Measurements from ENCODE around the gene PPM1H. TPM values are rescaled to one million over a fixed set of nuclear protein-coding genes. Genes with fewer than 3 reads are reported as not detected.
"Not testable (repeated sequence)": the region's sequence is repeated elsewhere in the genome, so short reads cannot be mapped to it uniquely, and the experiment has no call there.

Gene PPM1H
- total RNA-seq, 1 donor from 2014 or later: 0.85 TPM

DNA sequence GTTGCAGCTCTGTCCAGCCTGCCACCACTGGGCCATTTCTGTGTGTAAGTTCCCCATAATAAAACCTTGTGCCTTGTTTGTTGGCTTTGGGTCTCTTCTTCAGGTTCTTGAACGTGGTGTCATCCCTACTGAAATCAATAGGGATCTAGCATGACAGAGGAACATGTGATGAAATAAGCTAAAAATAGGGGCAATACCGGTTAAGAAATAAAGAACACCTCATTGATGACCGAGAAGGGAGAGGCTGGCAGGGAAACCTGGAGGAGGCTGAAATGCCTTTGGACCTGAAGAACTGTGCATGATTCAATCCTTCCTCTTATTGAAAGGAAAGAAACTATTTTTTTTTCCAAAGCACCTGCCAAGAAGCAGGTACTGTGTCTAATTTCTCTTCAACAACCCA lies 172.3 kb downstream of the PPM1H start:
- Histone ChIP-seq H3K36me3 (no peaks in the 10 kb centered on the region), H3K4me1 (no peaks in the 10 kb centered on the region), H3K27ac (no peak overlapping the region), H3K4me3 (no peak overlapping the region), H3K27me3 (no peaks in the 10 kb centered on the region), H3K9me3 (no peaks in the 10 kb centered on the region)
- intact Hi-C loops (cut with DNase I): no loop called here
- DNase-seq (ENCODE audit: low spot score in 2 of 2): no peak
- TF ChIP-seq, protein P1, sequence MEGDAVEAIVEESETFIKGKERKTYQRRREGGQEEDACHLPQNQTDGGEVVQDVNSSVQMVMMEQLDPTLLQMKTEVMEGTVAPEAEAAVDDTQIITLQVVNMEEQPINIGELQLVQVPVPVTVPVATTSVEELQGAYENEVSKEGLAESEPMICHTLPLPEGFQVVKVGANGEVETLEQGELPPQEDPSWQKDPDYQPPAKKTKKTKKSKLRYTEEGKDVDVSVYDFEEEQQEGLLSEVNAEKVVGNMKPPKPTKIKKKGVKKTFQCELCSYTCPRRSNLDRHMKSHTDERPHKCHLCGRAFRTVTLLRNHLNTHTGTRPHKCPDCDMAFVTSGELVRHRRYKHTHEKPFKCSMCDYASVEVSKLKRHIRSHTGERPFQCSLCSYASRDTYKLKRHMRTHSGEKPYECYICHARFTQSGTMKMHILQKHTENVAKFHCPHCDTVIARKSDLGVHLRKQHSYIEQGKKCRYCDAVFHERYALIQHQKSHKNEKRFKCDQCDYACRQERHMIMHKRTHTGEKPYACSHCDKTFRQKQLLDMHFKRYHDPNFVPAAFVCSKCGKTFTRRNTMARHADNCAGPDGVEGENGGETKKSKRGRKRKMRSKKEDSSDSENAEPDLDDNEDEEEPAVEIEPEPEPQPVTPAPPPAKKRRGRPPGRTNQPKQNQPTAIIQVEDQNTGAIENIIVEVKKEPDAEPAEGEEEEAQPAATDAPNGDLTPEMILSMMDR (IDR thresholded peaks at IDR 0.05): no peak

GRCh38 chr12:62761658-62762057 lies 173.3 kb downstream of the PPM1H start:
- TF ChIP-seq, protein P1 (IDR thresholded peaks at IDR 0.05): no peak
- Histone ChIP-seq H3K9me3 (no peaks in the 10 kb centered on the region), H3K4me3 (no peak overlapping the region), H3K27ac (no peak overlapping the region), H3K36me3 (no peaks in the 10 kb centered on the region), H3K4me1 (no peaks in the 10 kb centered on the region), H3K27me3 (no peaks in the 10 kb centered on the region)
- intact Hi-C loops (cut with DNase I): no loop called here
- no peak for DNase-seq (ENCODE audit: low spot score in 2 of 2)

DNA sequence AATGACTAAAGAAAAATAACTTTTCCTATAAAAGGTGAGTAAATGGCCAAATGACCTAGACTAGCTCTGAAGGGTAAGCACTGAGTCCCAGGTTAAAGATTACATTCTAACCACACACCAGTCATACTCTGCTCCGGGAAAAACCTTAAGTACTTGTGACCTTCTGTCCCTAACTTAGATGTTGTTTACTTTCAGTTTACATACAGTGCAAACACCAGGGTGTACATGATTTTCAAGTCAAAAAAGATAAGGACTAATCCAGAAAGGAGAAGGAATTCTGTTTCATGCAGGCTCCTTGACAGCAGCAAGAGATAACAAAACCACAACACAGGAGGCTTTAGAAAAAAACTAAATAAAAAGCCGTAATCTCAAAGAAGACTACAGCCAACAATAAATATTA lies 174.2 kb downstream of the PPM1H start:
- no peaks in the 10 kb centered on the region for H3K4me1 ChIP-seq
- no peak for DNase-seq (ENCODE audit: low spot score in 2 of 2)
- no peaks in the 10 kb centered on the region for H3K27me3 ChIP-seq
- no peaks in the 10 kb centered on the region for H3K36me3 ChIP-seq
- intact Hi-C loops (cut with DNase I): no loop called here
- no peak overlapping the region for H3K27ac ChIP-seq
- no peak overlapping the region for H3K4me3 ChIP-seq
- H3K9me3 ChIP-seq: no peaks in the 10 kb centered on the region
- TF ChIP-seq, protein P1 (IDR thresholded peaks at IDR 0.05): no peak

DNA sequence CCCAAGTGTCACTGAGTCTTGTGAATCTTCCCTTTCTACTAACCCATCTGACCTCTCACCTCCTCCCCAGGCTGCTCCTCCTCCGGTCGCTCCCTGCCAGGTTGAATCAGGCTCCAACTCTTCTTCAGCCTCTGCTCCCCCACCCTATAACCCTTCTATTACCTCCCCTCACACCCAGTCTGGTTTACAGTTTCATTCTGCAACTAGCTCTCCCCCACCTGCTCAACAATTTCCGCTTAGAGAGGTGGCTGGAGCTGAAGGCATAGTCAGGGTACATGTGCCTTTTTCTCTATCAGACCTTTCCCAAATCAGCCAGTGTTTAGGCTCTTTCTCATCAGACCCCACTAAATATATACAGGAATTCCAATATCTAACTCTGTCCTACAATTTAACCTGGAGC lies 174.6 kb downstream of the PPM1H start:
- H3K4me1 ChIP-seq; H3K27ac ChIP-seq; H3K9me3 ChIP-seq; H3K4me3 ChIP-seq; DNase-seq (ENCODE audit: low spot score in 2 of 2); H3K36me3 ChIP-seq; intact Hi-C loops (cut with DNase I); H3K27me3 ChIP-seq: not testable (repeated sequence)

- no peaks in the 10 kb centered on the region for H3K4me1 ChIP-seq
- TF ChIP-seq, protein P1 (IDR thresholded peaks at IDR 0.05): no peak
- no peak for DNase-seq (ENCODE audit: low spot score in 2 of 2)
- no peaks in the 10 kb centered on the region for H3K36me3 ChIP-seq
- intact Hi-C loops (cut with DNase I): no loop called here
- no peaks in the 10 kb centered on the region for H3K9me3 ChIP-seq
- H3K27me3 ChIP-seq: no peaks in the 10 kb centered on the region
- H3K4me3 ChIP-seq: no peak overlapping the region
- H3K27ac ChIP-seq: no peak overlapping the region
Measured at GRCh38 chr12:62758216-62758615, 176.7 kb downstream of the PPM1H start.

DNA sequence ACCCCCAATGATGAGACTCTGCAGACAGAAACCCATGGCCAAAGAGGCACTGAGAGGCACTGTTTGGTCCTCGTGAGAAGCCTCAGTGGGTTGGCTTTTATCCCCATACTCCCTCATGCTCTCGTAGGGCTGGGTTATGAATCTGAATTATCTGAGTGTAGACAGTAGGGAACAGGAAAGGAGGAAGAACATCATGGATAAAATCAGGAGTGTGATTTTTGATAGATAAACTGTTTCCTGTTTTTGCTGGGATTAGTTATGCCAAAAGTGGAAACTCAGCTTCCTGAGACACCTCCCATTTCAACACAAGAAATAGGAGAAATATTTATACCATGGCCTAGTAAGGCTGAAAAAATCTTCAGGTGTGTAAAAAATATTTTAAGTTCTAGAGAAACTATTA lies 177.9 kb downstream of the PPM1H start:
- H3K9me3 ChIP-seq: no peaks in the 10 kb centered on the region

More for the DNA sequence above, 177.9 kb downstream of the PPM1H start:
- Histone ChIP-seq H3K27ac (no peak overlapping the region), H3K4me1 (no peaks in the 10 kb centered on the region), H3K36me3 (no peaks in the 10 kb centered on the region), H3K27me3 (no peaks in the 10 kb centered on the region), H3K4me3 (no peak overlapping the region)
- intact Hi-C loops (cut with DNase I): no loop called here
- DNase-seq (ENCODE audit: low spot score in 2 of 2): no peak
- TF ChIP-seq, protein P1 (IDR thresholded peaks at IDR 0.05): no peak
